Medulla oblongata (tissue), 1 donor: ENCODE measurements around the gene CCDC174.
"Not testable (repeated sequence)": the region's sequence is repeated elsewhere in the genome, so short reads cannot be mapped to it uniquely, and the experiment has no call there.

Experiments used
- DNase-seq: peaks from one replicate; pipeline ENCODE4 v3.0.0-alpha.2; 2015; ENCODE audit errors: extremely low spot score

CCDC174 gene

GRCh38 chr3:14651440-14652251 is at the start of gene CCDC174:
TSS of gene CCDC174 (plus strand) at chr3:14651762. CDS start at chr3:14651837, 75 bp downstream.
- DNase-seq, result peak; percentile 100

- DNase-seq, result no peak
These were observed 49.4 kb upstream of the CCDC174 start for GRCh38 chr3:14602006-14602803.

- DNase-seq, result no peak
These were observed 48.5 kb upstream of the CCDC174 start for GRCh38 chr3:14602804-14603644.

GRCh38 chr3:14605067-14605466 is 46.5 kb upstream of the CCDC174 start:
- no peak for DNase-seq

GRCh38 chr3:14605744-14606143 is 45.8 kb upstream of the CCDC174 start:
- DNase-seq, result no peak

GRCh38 chr3:14606669-14607339 is 44.8 kb upstream of the CCDC174 start:
- DNase-seq, result no peak

- no peak for DNase-seq
These were observed 43.3 kb upstream of the CCDC174 start for GRCh38 chr3:14608298-14608697.

GRCh38 chr3:14609058-14609457 is 42.5 kb upstream of the CCDC174 start:
- not testable (repeated sequence) for DNase-seq

GRCh38 chr3:14609506-14609905 is 42.1 kb upstream of the CCDC174 start:
- no peak for DNase-seq

GRCh38 chr3:14609941-14610340 is 41.6 kb upstream of the CCDC174 start:
- no peak for DNase-seq

GRCh38 chr3:14614189-14614588 is 37.4 kb upstream of the CCDC174 start:
- no peak for DNase-seq

- no peak for DNase-seq
These were observed 36.7 kb upstream of the CCDC174 start for GRCh38 chr3:14614862-14615261.

- no peak for DNase-seq
These were observed 34.7 kb upstream of the CCDC174 start for GRCh38 chr3:14616606-14617507.

GRCh38 chr3:14617508-14618023 is 34.0 kb upstream of the CCDC174 start:
- DNase-seq, result no peak

GRCh38 chr3:14619605-14620004 is 32.0 kb upstream of the CCDC174 start:
- DNase-seq, result no peak

GRCh38 chr3:14620512-14620911 is 31.1 kb upstream of the CCDC174 start:
- DNase-seq, result no peak

- no peak for DNase-seq
These were observed 30.5 kb upstream of the CCDC174 start for GRCh38 chr3:14621093-14621492.

- no peak for DNase-seq
These were observed 29.2 kb upstream of the CCDC174 start for GRCh38 chr3:14622368-14622767.

GRCh38 chr3:14623569-14624051 is 28.0 kb upstream of the CCDC174 start:
- DNase-seq, result no peak

GRCh38 chr3:14624498-14624897 is 27.1 kb upstream of the CCDC174 start:
- DNase-seq, result no peak
